Measurements from ENCODE around the gene RAB11FIP4.

- TF ChIP-seq, protein P1, sequence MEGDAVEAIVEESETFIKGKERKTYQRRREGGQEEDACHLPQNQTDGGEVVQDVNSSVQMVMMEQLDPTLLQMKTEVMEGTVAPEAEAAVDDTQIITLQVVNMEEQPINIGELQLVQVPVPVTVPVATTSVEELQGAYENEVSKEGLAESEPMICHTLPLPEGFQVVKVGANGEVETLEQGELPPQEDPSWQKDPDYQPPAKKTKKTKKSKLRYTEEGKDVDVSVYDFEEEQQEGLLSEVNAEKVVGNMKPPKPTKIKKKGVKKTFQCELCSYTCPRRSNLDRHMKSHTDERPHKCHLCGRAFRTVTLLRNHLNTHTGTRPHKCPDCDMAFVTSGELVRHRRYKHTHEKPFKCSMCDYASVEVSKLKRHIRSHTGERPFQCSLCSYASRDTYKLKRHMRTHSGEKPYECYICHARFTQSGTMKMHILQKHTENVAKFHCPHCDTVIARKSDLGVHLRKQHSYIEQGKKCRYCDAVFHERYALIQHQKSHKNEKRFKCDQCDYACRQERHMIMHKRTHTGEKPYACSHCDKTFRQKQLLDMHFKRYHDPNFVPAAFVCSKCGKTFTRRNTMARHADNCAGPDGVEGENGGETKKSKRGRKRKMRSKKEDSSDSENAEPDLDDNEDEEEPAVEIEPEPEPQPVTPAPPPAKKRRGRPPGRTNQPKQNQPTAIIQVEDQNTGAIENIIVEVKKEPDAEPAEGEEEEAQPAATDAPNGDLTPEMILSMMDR (IDR thresholded peaks at IDR 0.05): no peak
- TF ChIP-seq POLR2A (IDR thresholded peaks at IDR 0.05) (no peak), POLR2AphosphoS5 (IDR thresholded peaks at IDR 0.05) (peak; percentile 75), EP300 (IDR thresholded peaks at IDR 0.05) (no peak)
These were observed 189.4 kb downstream of the RAB11FIP4 start for GRCh38 chr17:31580706-31581490.

Data from gastroesophageal sphincter (tissue), 3 donors.